Stimulated activated naive CD8-positive, alpha-beta T cell treated with anti-CD3 and anti-CD28 coated beads, Interleukin-15, amount 100 ng/mL, for 72 hours (primary cell): ENCODE data around the gene UTP4.

Source experiments
- ATAC-seq: fragments of 150-1000 bp; cut with Tn5 transposase; 2 replicates; pipeline ENCODE4 v1.10.0; 2021; ENCODE audit warnings: mild to moderate bottlenecking, moderate library complexity
- DNase-seq, 2 donors: peaks; one replicate each; pipeline ENCODE4 v3.0.0; 2021 to 2022
- H3K27ac Mint-ChIP-seq, 2 donors: one replicate each; pipeline ENCODE4 v1.8.0; 2022; ENCODE audit warnings: mild to moderate bottlenecking in 2 of 2, mixed read lengths in 2 of 2, moderate library complexity in 2 of 2
- H3K27me3 Mint-ChIP-seq: one replicate; pipeline ENCODE4 v1.8.0; 2022; ENCODE audit warnings: mixed read lengths
- H3K4me1 Mint-ChIP-seq: one replicate; pipeline ENCODE4 v1.8.0; 2022; ENCODE audit warnings: mild to moderate bottlenecking, mixed read lengths
- H3K4me3 Mint-ChIP-seq, 2 donors: one replicate each; pipeline ENCODE4 v1.8.0; 2022; ENCODE audit warnings: mild to moderate bottlenecking in 2 of 2, mixed read lengths in 2 of 2, moderate library complexity in 1 of 2
- H3K9me3 Mint-ChIP-seq, 2 donors: one replicate each; pipeline ENCODE4 v1.8.0; 2022; ENCODE audit warnings: mixed read lengths in 2 of 2

Gene UTP4

GRCh38 chr16:69132424-69133252, at the start of gene UTP4, which contains the start of gene CHTF8:
Gene UTP4, plus strand, starts transcription at chr16:69132649. Its CDS starts 811 bp downstream, at chr16:69133460.
Gene CHTF8, minus strand, starts transcription at chr16:69132588. Its CDS starts 11,130 bp downstream, at chr16:69121458.
- ATAC-seq (peak; percentile 98), DNase-seq (peak; percentile 84 to 88)
- Mint-ChIP-seq H3K27ac (peak within 1 kb of the TSS; percentile 93 to 97), H3K4me3 (peak within 1 kb of the TSS; percentile 91 to 96), H3K9me3 (no peaks in the 10 kb centered on the region), H3K27me3 (no peaks in the 10 kb centered on the region), H3K4me1 (peaks cover 77% of the 10 kb centered on the region)

- Mint-ChIP-seq H3K27me3 (no peaks in the 10 kb centered on the region), H3K4me3 (no peak overlapping the region), H3K9me3 (no peaks in the 10 kb centered on the region), H3K27ac (no peak overlapping the region), H3K4me1 (peaks cover 12% of the 10 kb centered on the region)
- ATAC-seq (no peak), DNase-seq (no peak)
These were observed 49.0 kb upstream of the UTP4 start for GRCh38 chr16:69083306-69083941.

- Mint-ChIP-seq H3K4me1 (peaks cover 21% of the 10 kb centered on the region), H3K27ac (no peak overlapping the region), H3K27me3 (no peaks in the 10 kb centered on the region), H3K4me3 (no peak overlapping the region), H3K9me3 (no peaks in the 10 kb centered on the region)
- no peak for DNase-seq
- no peak for ATAC-seq
These were observed 48.2 kb upstream of the UTP4 start for GRCh38 chr16:69084289-69084688.

- H3K9me3 Mint-ChIP-seq = no peaks in the 10 kb centered on the region
- ATAC-seq (no peak), DNase-seq (no peak)
- H3K4me3 Mint-ChIP-seq = no peak overlapping the region
- H3K4me1 Mint-ChIP-seq = peaks cover 24% of the 10 kb centered on the region
- no peaks in the 10 kb centered on the region for H3K27me3 Mint-ChIP-seq
- H3K27ac Mint-ChIP-seq = peak overlapping the region in 1 of 2 donors; percentile 39
These were observed 47.3 kb upstream of the UTP4 start for GRCh38 chr16:69085032-69085695.

GRCh38 chr16:69087161-69087581, 45.3 kb upstream of the UTP4 start:
- Mint-ChIP-seq H3K27ac (peak overlapping the region; percentile 27 to 83), H3K9me3 (no peaks in the 10 kb centered on the region), H3K27me3 (no peaks in the 10 kb centered on the region), H3K4me1 (peaks cover 24% of the 10 kb centered on the region), H3K4me3 (no peak overlapping the region)
- DNase-seq = no peak
- no peak for ATAC-seq

GRCh38 chr16:69088684-69089083, 43.8 kb upstream of the UTP4 start:
- Mint-ChIP-seq H3K9me3 (no peaks in the 10 kb centered on the region), H3K27ac (peak overlapping the region in 1 of 2 donors; percentile 82), H3K4me3 (no peak overlapping the region), H3K4me1 (peaks cover 24% of the 10 kb centered on the region), H3K27me3 (no peaks in the 10 kb centered on the region)
- DNase-seq = no peak
- no peak for ATAC-seq

GRCh38 chr16:69089091-69089910, 43.1 kb upstream of the UTP4 start:
- Mint-ChIP-seq H3K4me1 (peaks cover 24% of the 10 kb centered on the region), H3K27ac (peak overlapping the region in 1 of 2 donors; percentile 82), H3K27me3 (no peaks in the 10 kb centered on the region), H3K4me3 (no peak overlapping the region), H3K9me3 (no peaks in the 10 kb centered on the region)
- ATAC-seq (peak; percentile 66), DNase-seq (no peak)

- no peak for ATAC-seq
These were observed 38.5 kb upstream of the UTP4 start for GRCh38 chr16:69093974-69094373.

GRCh38 chr16:69094501-69094900, 37.9 kb upstream of the UTP4 start:
- DNase-seq = no peak
- Mint-ChIP-seq H3K4me3 (no peak overlapping the region), H3K27ac (no peak overlapping the region), H3K9me3 (no peaks in the 10 kb centered on the region), H3K27me3 (no peaks in the 10 kb centered on the region), H3K4me1 (peaks cover under 1% of the 10 kb centered on the region)
- ATAC-seq = no peak

More at GRCh38 chr16:69093974-69094373, 38.5 kb upstream of the UTP4 start:
- Mint-ChIP-seq H3K27ac (no peak overlapping the region), H3K9me3 (no peaks in the 10 kb centered on the region), H3K27me3 (no peaks in the 10 kb centered on the region), H3K4me3 (no peak overlapping the region), H3K4me1 (peaks cover 6% of the 10 kb centered on the region)
- DNase-seq = no peak

- DNase-seq (no peak), ATAC-seq (no peak)
- H3K9me3 Mint-ChIP-seq = no peaks in the 10 kb centered on the region
- H3K4me3 Mint-ChIP-seq = no peak overlapping the region
- H3K27me3 Mint-ChIP-seq = no peaks in the 10 kb centered on the region
- H3K4me1 Mint-ChIP-seq = no peaks in the 10 kb centered on the region
- no peak overlapping the region for H3K27ac Mint-ChIP-seq
These were observed 37.3 kb upstream of the UTP4 start for GRCh38 chr16:69095193-69095592.

GRCh38 chr16:69100071-69100691, 32.3 kb upstream of the UTP4 start:
- no peak for ATAC-seq
- DNase-seq = no peak

GRCh38 chr16:69105501-69106361, 26.7 kb upstream of the UTP4 start, which contains the start of gene HAS3:
Gene HAS3, plus strand, starts transcription at chr16:69105653. Its CDS starts 3,743 bp downstream, at chr16:69109396.
- no peak within 1 kb of the TSS for H3K27ac Mint-ChIP-seq
- peaks cover 74% of the 10 kb centered on the region for H3K27me3 Mint-ChIP-seq
- peak; percentile 24 to 39 for DNase-seq

More at GRCh38 chr16:69100071-69100691, 32.3 kb upstream of the UTP4 start:
- Mint-ChIP-seq H3K9me3 (no peaks in the 10 kb centered on the region), H3K4me1 (peaks cover under 1% of the 10 kb centered on the region), H3K27me3 (peaks cover 28% of the 10 kb centered on the region), H3K27ac (no peak overlapping the region), H3K4me3 (no peak overlapping the region)

GRCh38 chr16:69106491-69107315, 25.7 kb upstream of the UTP4 start:
- Mint-ChIP-seq H3K9me3 (no peaks in the 10 kb centered on the region), H3K27ac (no peak overlapping the region), H3K4me3 (peak overlapping the region; percentile 72 to 80), H3K4me1 (peaks cover 28% of the 10 kb centered on the region), H3K27me3 (peaks cover 74% of the 10 kb centered on the region)
- ATAC-seq (peak; percentile 36), DNase-seq (no peak)

More at GRCh38 chr16:69105501-69106361, 26.7 kb upstream of the UTP4 start, which contains the start of gene HAS3:
- peak within 1 kb of the TSS; percentile 86 to 91 for H3K4me3 Mint-ChIP-seq
- H3K4me1 Mint-ChIP-seq = peaks cover 28% of the 10 kb centered on the region
- no peaks in the 10 kb centered on the region for H3K9me3 Mint-ChIP-seq
- ATAC-seq = peak; percentile 70
